ENCODE results near the gene YWHAQ.

Gene YWHAQ

GRCh38 chr2:9547262-9547991 is 83.4 kb downstream of the YWHAQ start:
- no peak for DNase-seq

GRCh38 chr2:9545502-9545901 is 85.3 kb downstream of the YWHAQ start:
- DNase-seq = no peak

- no peak for DNase-seq
Measured at GRCh38 chr2:9543557-9543956, 87.2 kb downstream of the YWHAQ start.

- no peak for DNase-seq
Measured at GRCh38 chr2:9539531-9539930, 91.3 kb downstream of the YWHAQ start.

- no peak for DNase-seq
Measured at GRCh38 chr2:9538000-9538507, 92.7 kb downstream of the YWHAQ start.

GRCh38 chr2:9536504-9536903 is 94.3 kb downstream of the YWHAQ start:
- DNase-seq = no peak

- DNase-seq = no peak
Measured at GRCh38 chr2:9535177-9535576, 95.6 kb downstream of the YWHAQ start.
